ENCODE results near the gene USH2A. TPM values are rescaled to one million over a fixed set of nuclear protein-coding genes. Genes with fewer than 3 reads are reported as not detected.

USH2A gene
- polyA plus RNA-seq, 3 donors: not detected

DNA sequence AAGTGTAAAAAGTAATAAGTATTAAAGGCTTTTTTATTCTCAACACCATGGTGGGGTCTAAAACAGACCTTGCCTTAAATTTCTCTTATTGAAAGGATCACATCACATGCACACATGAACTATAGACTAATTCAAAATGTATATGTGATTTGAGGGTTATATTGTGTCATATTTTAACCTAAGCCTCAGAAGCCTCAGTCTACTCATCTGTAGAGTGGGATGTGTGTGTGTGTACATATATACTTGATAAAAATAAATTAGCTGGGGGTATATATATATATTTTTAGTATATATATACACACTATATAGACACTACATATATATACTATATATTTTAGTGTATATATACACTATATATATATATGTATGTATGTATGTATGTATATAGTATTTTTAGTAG is 797.3 kb downstream of the USH2A start:
- H3K9ac ChIP-seq (ENCODE audit: insufficient read depth, low read length, poor library complexity, severe bottlenecking): no peak overlapping the region
- H2AFZ ChIP-seq (ENCODE audit: insufficient read depth, low read depth, low read length, poor library complexity, severe bottlenecking): no peak overlapping the region
- TF ChIP-seq, protein P1, sequence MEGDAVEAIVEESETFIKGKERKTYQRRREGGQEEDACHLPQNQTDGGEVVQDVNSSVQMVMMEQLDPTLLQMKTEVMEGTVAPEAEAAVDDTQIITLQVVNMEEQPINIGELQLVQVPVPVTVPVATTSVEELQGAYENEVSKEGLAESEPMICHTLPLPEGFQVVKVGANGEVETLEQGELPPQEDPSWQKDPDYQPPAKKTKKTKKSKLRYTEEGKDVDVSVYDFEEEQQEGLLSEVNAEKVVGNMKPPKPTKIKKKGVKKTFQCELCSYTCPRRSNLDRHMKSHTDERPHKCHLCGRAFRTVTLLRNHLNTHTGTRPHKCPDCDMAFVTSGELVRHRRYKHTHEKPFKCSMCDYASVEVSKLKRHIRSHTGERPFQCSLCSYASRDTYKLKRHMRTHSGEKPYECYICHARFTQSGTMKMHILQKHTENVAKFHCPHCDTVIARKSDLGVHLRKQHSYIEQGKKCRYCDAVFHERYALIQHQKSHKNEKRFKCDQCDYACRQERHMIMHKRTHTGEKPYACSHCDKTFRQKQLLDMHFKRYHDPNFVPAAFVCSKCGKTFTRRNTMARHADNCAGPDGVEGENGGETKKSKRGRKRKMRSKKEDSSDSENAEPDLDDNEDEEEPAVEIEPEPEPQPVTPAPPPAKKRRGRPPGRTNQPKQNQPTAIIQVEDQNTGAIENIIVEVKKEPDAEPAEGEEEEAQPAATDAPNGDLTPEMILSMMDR (IDR thresholded peaks at IDR 0.05): no peak
- H4K20me1 ChIP-seq (ENCODE audit: insufficient read depth, low read length): no peaks in the 10 kb centered on the region
- H3K27me3 ChIP-seq (ENCODE audit: control insufficient read depth in 2 of 2, insufficient read depth in 2 of 2, low read length in 2 of 2): no peaks in the 10 kb centered on the region
- no peak overlapping the region for H3K27ac Mint-ChIP-seq
- H3K27ac ChIP-seq (ENCODE audit: low read depth in 1 of 2, low read length in 2 of 2): no peak overlapping the region
- no peaks in the 10 kb centered on the region for H3K79me2 ChIP-seq (ENCODE audit: insufficient read depth, low read length)
- DNase-seq: no peak
- no peak overlapping the region for H3K4me3 ChIP-seq (replicated peaks in 1 of 3; ENCODE audit: low read depth in 2 of 3, low read length in 3 of 3)
- H3K36me3 Mint-ChIP-seq: peaks cover 8 to 13% of the 10 kb centered on the region in 2 donors
- H3K4me1 ChIP-seq (ENCODE audit: control insufficient read depth in 1 of 2, insufficient read depth in 2 of 2, low read length in 2 of 2): no peaks in the 10 kb centered on the region
- H3K9me3 Mint-ChIP-seq: peaks cover 1 to 6% (median 3%) of the 10 kb centered on the region in 7 donors
- H3K4me1 Mint-ChIP-seq: no peaks in the 10 kb centered on the region
- H3K9me3 ChIP-seq (replicated peaks in 1 of 2; ENCODE audit: control insufficient read depth in 1 of 2, insufficient read depth in 1 of 2, low read length in 2 of 2): no peaks in the 10 kb centered on the region
- H3K4me3 Mint-ChIP-seq: no peak overlapping the region
- peaks cover 4 to 11% of the 10 kb centered on the region in 2 donors for H3K36me3 ChIP-seq (replicated peaks in 1 of 2; ENCODE audit: control insufficient read depth in 1 of 2, insufficient read depth in 2 of 2, low read length in 2 of 2)
- intact Hi-C loops (cut with micrococcal nuclease): no loop called here
- H3K27me3 Mint-ChIP-seq (ENCODE audit: low read depth in 3 of 3): peaks cover 0 to 3% (median 0%) of the 10 kb centered on the region in 3 donors
- H3K4me2 ChIP-seq (replicated peaks; ENCODE audit: extremely low read depth, low read length, poor library complexity, severe bottlenecking): no peak overlapping the region

DNA sequence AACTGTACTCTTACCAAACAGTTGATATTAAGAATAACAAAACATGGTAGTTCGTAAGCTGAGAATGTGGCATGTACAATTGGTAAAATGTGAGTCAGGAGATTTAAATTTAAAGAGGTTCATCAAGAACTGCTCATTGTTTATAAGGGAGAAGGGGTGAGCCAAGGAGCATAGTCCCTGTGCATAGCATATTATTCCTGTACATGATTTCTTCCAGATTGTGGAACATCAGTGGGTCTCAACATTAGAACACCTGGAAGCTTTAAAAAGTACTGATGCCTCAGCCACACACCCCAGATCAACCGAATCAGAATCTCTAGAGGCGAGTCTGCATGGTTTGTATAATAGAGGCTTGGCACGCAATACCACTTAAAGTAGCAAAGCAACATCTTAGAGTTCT is 800.1 kb downstream of the USH2A start:
- TF ChIP-seq, protein P1 (IDR thresholded peaks at IDR 0.05): no peak
- peaks cover 27 to 36% of the 10 kb centered on the region in 2 donors for H3K36me3 Mint-ChIP-seq

More for the DNA sequence above, 800.1 kb downstream of the USH2A start:
- no peaks in the 10 kb centered on the region for H3K27me3 ChIP-seq (ENCODE audit: control insufficient read depth in 2 of 2, insufficient read depth in 2 of 2, low read length in 2 of 2)
- no peak overlapping the region for H3K27ac ChIP-seq (ENCODE audit: low read depth in 1 of 2, low read length in 2 of 2)
- Mint-ChIP-seq H3K4me3 (no peak overlapping the region), H3K27ac (no peak overlapping the region), H3K27me3 (ENCODE audit: low read depth in 3 of 3) (peaks cover 0 to 3% (median 0%) of the 10 kb centered on the region in 3 donors), H3K4me1 (no peaks in the 10 kb centered on the region), H3K9me3 (peaks cover 1 to 5% (median 3%) of the 10 kb centered on the region in 7 donors)
- H3K4me2 ChIP-seq (replicated peaks; ENCODE audit: extremely low read depth, low read length, poor library complexity, severe bottlenecking): no peak overlapping the region
- H3K36me3 ChIP-seq (replicated peaks in 1 of 2; ENCODE audit: control insufficient read depth in 1 of 2, insufficient read depth in 2 of 2, low read length in 2 of 2): peaks cover 12 to 38% of the 10 kb centered on the region in 2 donors
- no peak overlapping the region for H2AFZ ChIP-seq (ENCODE audit: insufficient read depth, low read depth, low read length, poor library complexity, severe bottlenecking)
- intact Hi-C loops (cut with micrococcal nuclease): no loop called here
- no peaks in the 10 kb centered on the region for H3K9me3 ChIP-seq (replicated peaks in 1 of 2; ENCODE audit: control insufficient read depth in 1 of 2, insufficient read depth in 1 of 2, low read length in 2 of 2)
- no peaks in the 10 kb centered on the region for H3K4me1 ChIP-seq (ENCODE audit: control insufficient read depth in 1 of 2, insufficient read depth in 2 of 2, low read length in 2 of 2)
- H3K79me2 ChIP-seq (ENCODE audit: insufficient read depth, low read length): no peaks in the 10 kb centered on the region
- H3K4me3 ChIP-seq (replicated peaks in 1 of 3; ENCODE audit: low read depth in 2 of 3, low read length in 3 of 3): no peak overlapping the region
- DNase-seq: no peak
- no peak overlapping the region for H3K9ac ChIP-seq (ENCODE audit: insufficient read depth, low read length, poor library complexity, severe bottlenecking)
- whole genome bisulfite sequencing (ENCODE audit: insufficient coverage): no CpG with 5 or more reads among the region's 4 CpGs
- no peaks in the 10 kb centered on the region for H4K20me1 ChIP-seq (ENCODE audit: insufficient read depth, low read length)
